ENCODE results near the gene SRCIN1.
"Not testable (repeated sequence)": the region's sequence is repeated elsewhere in the genome, so short reads cannot be mapped to it uniquely, and the experiment has no call there.

Gene SRCIN1

GRCh38 chr17:38538906-38539305 lies 66.8 kb downstream of the SRCIN1 start:
- no peak overlapping the region for H3K27ac ChIP-seq
- H3K4me2 ChIP-seq, result peak overlapping the region in 7 of 11 experiments; percentile 10 to 54 (median 28); a peak in 7 of 22 replicates
- H3K4me3 ChIP-seq, result no peak overlapping the region
- H3K4me1 ChIP-seq, result peaks cover 3 to 21% (median 14%) of the 10 kb centered on the region in 10 experiments; a peak in 17 of 20 replicates
- H3K9ac ChIP-seq, result no peak overlapping the region
- H3K27me3 ChIP-seq, result peaks cover 0 to 4% (median 0%) of the 10 kb centered on the region in 11 experiments; a peak in 1 of 22 replicates
- no peaks in the 10 kb centered on the region for H3K36me3 ChIP-seq
- H3K9me3 ChIP-seq (replicated peaks in 1 of 11), result no peaks in the 10 kb centered on the region
- no peaks in the 10 kb centered on the region; a peak in 2 of 22 replicates for H4K20me1 ChIP-seq
- no peak for TF ChIP-seq Cebpa-rat (IDR thresholded peaks at IDR 0.05)

- TF ChIP-seq Cebpa-rat (IDR thresholded peaks at IDR 0.05), result no peak
- H3K27me3 ChIP-seq, result peaks cover 0 to 4% (median 0%) of the 10 kb centered on the region in 11 experiments; a peak in 1 of 22 replicates
- H3K36me3 ChIP-seq, result no peaks in the 10 kb centered on the region
- peaks cover 0 to 21% (median 13%) of the 10 kb centered on the region in 10 experiments; a peak in 13 of 20 replicates for H3K4me1 ChIP-seq
- no peaks in the 10 kb centered on the region for H3K9me3 ChIP-seq (replicated peaks in 1 of 11)
- H4K20me1 ChIP-seq, result no peaks in the 10 kb centered on the region; a peak in 2 of 22 replicates
- no peak overlapping the region for H3K27ac ChIP-seq
- no peak overlapping the region for H3K4me2 ChIP-seq
- no peak overlapping the region for H3K4me3 ChIP-seq
- no peak overlapping the region for H3K9ac ChIP-seq
These were observed 69.1 kb downstream of the SRCIN1 start for GRCh38 chr17:38536661-38537060.

- Histone ChIP-seq H3K9me3 (replicated peaks in 1 of 11) (no peaks in the 10 kb centered on the region), H3K4me1 (peaks cover 0 to 21% (median 13%) of the 10 kb centered on the region in 10 experiments; a peak in 13 of 20 replicates), H3K36me3 (no peaks in the 10 kb centered on the region), H3K9ac (no peak overlapping the region), H3K4me2 (no peak overlapping the region), H3K4me3 (no peak overlapping the region), H3K27me3 (peaks cover 0 to 4% (median 0%) of the 10 kb centered on the region in 11 experiments; a peak in 1 of 22 replicates), H3K27ac (no peak overlapping the region), H4K20me1 (no peaks in the 10 kb centered on the region; a peak in 2 of 22 replicates)
- TF ChIP-seq Cebpa-rat (IDR thresholded peaks at IDR 0.05), result no peak
These were observed 69.9 kb downstream of the SRCIN1 start for GRCh38 chr17:38535886-38536285.

- H3K4me2 ChIP-seq, result peak overlapping the region in 5 of 11 experiments; percentile 12 to 27 (median 18); a peak in 4 of 22 replicates
These were observed 71.3 kb downstream of the SRCIN1 start for GRCh38 chr17:38534498-38534885.

GRCh38 chr17:38533866-38534497 lies 71.8 kb downstream of the SRCIN1 start:
- Histone ChIP-seq H4K20me1 (no peaks in the 10 kb centered on the region; a peak in 2 of 22 replicates), H3K4me3 (no peak overlapping the region), H3K36me3 (no peaks in the 10 kb centered on the region), H3K9ac (no peak overlapping the region), H3K27ac (no peak overlapping the region), H3K9me3 (replicated peaks in 1 of 11) (no peaks in the 10 kb centered on the region), H3K4me2 (peak overlapping the region in 5 of 11 experiments; percentile 12 to 27 (median 18); a peak in 4 of 22 replicates), H3K27me3 (peaks cover 0 to 4% (median 0%) of the 10 kb centered on the region in 11 experiments; a peak in 1 of 22 replicates), H3K4me1 (peaks cover 0 to 20% (median 8%) of the 10 kb centered on the region in 10 experiments; a peak in 11 of 20 replicates)
- no peak for TF ChIP-seq Cebpa-rat (IDR thresholded peaks at IDR 0.05)

More at GRCh38 chr17:38534498-38534885, 71.3 kb downstream of the SRCIN1 start:
- H3K27me3 ChIP-seq, result peaks cover 0 to 4% (median 0%) of the 10 kb centered on the region in 11 experiments; a peak in 1 of 22 replicates
- H3K27ac ChIP-seq, result no peak overlapping the region
- peaks cover 0 to 25% (median 13%) of the 10 kb centered on the region in 10 experiments; a peak in 13 of 20 replicates for H3K4me1 ChIP-seq
- no peaks in the 10 kb centered on the region for H3K36me3 ChIP-seq
- no peak overlapping the region for H3K4me3 ChIP-seq
- no peaks in the 10 kb centered on the region; a peak in 2 of 22 replicates for H4K20me1 ChIP-seq
- no peaks in the 10 kb centered on the region for H3K9me3 ChIP-seq (replicated peaks in 1 of 11)
- H3K9ac ChIP-seq, result no peak overlapping the region
- no peak for TF ChIP-seq Cebpa-rat (IDR thresholded peaks at IDR 0.05)

GRCh38 chr17:38533241-38533640 lies 72.5 kb downstream of the SRCIN1 start:
- H3K27ac ChIP-seq, result no peak overlapping the region
- no peak overlapping the region for H3K4me2 ChIP-seq
- H3K36me3 ChIP-seq, result no peaks in the 10 kb centered on the region
- H3K9me3 ChIP-seq (replicated peaks in 1 of 11), result no peaks in the 10 kb centered on the region
- peaks cover 0 to 4% (median 0%) of the 10 kb centered on the region in 11 experiments; a peak in 1 of 22 replicates for H3K27me3 ChIP-seq
- H3K9ac ChIP-seq, result no peak overlapping the region
- TF ChIP-seq Cebpa-rat (IDR thresholded peaks at IDR 0.05), result no peak
- no peaks in the 10 kb centered on the region; a peak in 2 of 22 replicates for H4K20me1 ChIP-seq
- H3K4me3 ChIP-seq, result no peak overlapping the region
- H3K4me1 ChIP-seq, result peaks cover 0 to 19% (median 8%) of the 10 kb centered on the region in 10 experiments; a peak in 11 of 20 replicates

GRCh38 chr17:38532451-38532850 lies 73.3 kb downstream of the SRCIN1 start:
- Histone ChIP-seq H3K4me1 (peaks cover 0 to 19% (median 8%) of the 10 kb centered on the region in 10 experiments; a peak in 11 of 20 replicates), H3K9me3 (replicated peaks in 1 of 11) (no peaks in the 10 kb centered on the region), H3K27me3 (peaks cover 0 to 4% (median 0%) of the 10 kb centered on the region in 11 experiments; a peak in 1 of 22 replicates), H3K4me3 (no peak overlapping the region), H4K20me1 (no peaks in the 10 kb centered on the region; a peak in 2 of 22 replicates), H3K36me3 (no peaks in the 10 kb centered on the region), H3K4me2 (no peak overlapping the region), H3K27ac (no peak overlapping the region), H3K9ac (no peak overlapping the region)
- no peak for TF ChIP-seq Cebpa-rat (IDR thresholded peaks at IDR 0.05)

- not testable (repeated sequence) for H3K36me3 ChIP-seq; H3K4me3 ChIP-seq; H4K20me1 ChIP-seq; H3K27me3 ChIP-seq; H3K4me2 ChIP-seq; H3K27ac ChIP-seq; H3K9ac ChIP-seq; H3K9me3 ChIP-seq (replicated peaks in 1 of 11)
- H3K4me1 ChIP-seq, result peaks cover 0 to 19% (median 8%) of the 10 kb centered on the region in 10 experiments; a peak in 11 of 20 replicates
These were observed 74.0 kb downstream of the SRCIN1 start for GRCh38 chr17:38531761-38532160.

GRCh38 chr17:38530856-38531255 lies 74.9 kb downstream of the SRCIN1 start:
- H3K4me2 ChIP-seq, H3K4me3 ChIP-seq, H3K27me3 ChIP-seq: not testable (repeated sequence)

GRCh38 chr17:38528141-38528540 lies 77.6 kb downstream of the SRCIN1 start:
- H3K9me3 ChIP-seq (replicated peaks in 1 of 11); H3K4me1 ChIP-seq; H3K4me3 ChIP-seq; H4K20me1 ChIP-seq; H3K4me2 ChIP-seq; H3K27ac ChIP-seq; H3K9ac ChIP-seq; H3K27me3 ChIP-seq; H3K36me3 ChIP-seq: not testable (repeated sequence)

More at GRCh38 chr17:38530856-38531255, 74.9 kb downstream of the SRCIN1 start:
- H4K20me1 ChIP-seq; H3K9ac ChIP-seq; H3K9me3 ChIP-seq (replicated peaks in 1 of 11); H3K36me3 ChIP-seq; H3K27ac ChIP-seq: not testable (repeated sequence)
- H3K4me1 ChIP-seq, result peaks cover 0 to 19% (median 8%) of the 10 kb centered on the region in 10 experiments; a peak in 11 of 20 replicates

GRCh38 chr17:38526526-38526925 lies 79.2 kb downstream of the SRCIN1 start:
- not testable (repeated sequence) for H3K4me2 ChIP-seq; H3K27me3 ChIP-seq; H3K4me1 ChIP-seq; H3K9me3 ChIP-seq (replicated peaks in 1 of 11); H3K36me3 ChIP-seq; H3K27ac ChIP-seq; H3K4me3 ChIP-seq; H3K9ac ChIP-seq; H4K20me1 ChIP-seq

All from BLaER1 treated with 17β-estradiol and CSF1 and Interleukin-3, amounts not matched to agents 10 nM and 100 nM (cell line).